ENCODE data around the gene SMAD2. TPM values are rescaled to one million over a fixed set of nuclear protein-coding genes. Genes with fewer than 3 reads are reported as not detected.

The SMAD2 gene
- total and polyA plus RNA-seq, 9 of the 15 experiments (the other 6 are each of a cell fraction or from before 2014, with no cell fraction given): 9.2 to 49.6 (median 33.7) TPM

- H3K9me3 ChIP-seq (replicated peaks; ENCODE audit: control insufficient read depth, insufficient read depth, low read depth, low read length): no peaks in the 10 kb centered on the region
- H4K20me1 ChIP-seq (replicated peaks; ENCODE audit: control insufficient read depth, insufficient read depth, low read length): 0 out of 2 replicates have a peak, but pooled peaks cover under 1% of the 10 kb centered on the region
- POLR2A ChIA-PET: interaction anchor here (0.9 to 1.2 kb wide), 2 partner anchors 15 to 32 kb away, joined by 3 to 4 read pairs; no protein-coding TSS in a partner anchor
- CTCF ChIA-PET (ENCODE audit: low intra/inter-chr PET ratio): no interaction called here
- no peaks in the 10 kb centered on the region for H3K27me3 ChIP-seq (ENCODE audit: control insufficient read depth in 2 of 2, insufficient read depth in 2 of 2, low read length in 2 of 2)
- ATAC-seq (peak; percentile 75), FAIRE-seq (peak; percentile 67), DNase-seq (ENCODE audit: extremely low read depth in 1 of 4, low spot score in 3 of 4) (peak in 2 of 4 experiments; percentile 17 to 57)
- intact Hi-C loops (cut with micrococcal nuclease): no loop called here
- peak overlapping the region; percentile 44 for H3K4me2 ChIP-seq (ENCODE audit: insufficient read depth, low read length)
- in situ Hi-C loops (cut with MboI): no loop called here
- peaks cover 5 to 17% of the 10 kb centered on the region in 2 experiments; a peak in 4 of 5 replicates for H3K4me1 ChIP-seq (replicated peaks in 1 of 2; ENCODE audit: control insufficient read depth in 2 of 2, insufficient read depth in 2 of 2, low read length in 2 of 2)
- no peak overlapping the region for H2AFZ ChIP-seq (ENCODE audit: low read depth, low read length)
- H3K4me3 ChIP-seq: no peak overlapping the region
- no peak overlapping the region for H3K9ac ChIP-seq (ENCODE audit: insufficient read depth in 1 of 2, low read depth in 2 of 2, low read length in 2 of 2)
- H3K27ac ChIP-seq (ENCODE audit: extremely low read depth, low read depth, low read length): peak overlapping the region; percentile 17; the same call in 2 of the 3 replicates
- peaks cover 8% of the 10 kb centered on the region; the same call in 1 of the 3 replicates for H3K36me3 ChIP-seq (ENCODE audit: control insufficient read depth, insufficient read depth, low read length)
- WGBS (ENCODE audit: insufficient coverage, low coverage, missing lambda C conversion rate): 29% methylated on average over 7 of the region's 9 CpGs
- no peaks in the 10 kb centered on the region for H3K9me1 ChIP-seq (ENCODE audit: control insufficient read depth, insufficient read depth, low read length)
- no TSS peak for BruUV-seq (replicated peaks)
- peaks cover 54% of the 10 kb centered on the region for H3K79me2 ChIP-seq (ENCODE audit: control insufficient read depth, insufficient read depth, low read length)
- TF ChIP-seq ARID3B (CRISPR knock-in tag; IDR thresholded peaks at IDR 0.05; ENCODE audit: borderline replicate concordance) (no peak), BDP1 (IDR thresholded peaks at IDR 0.05; ENCODE audit: insufficient read depth, insufficient read length) (no peak), NFXL1 (CRISPR knock-in tag; IDR thresholded peaks at IDR 0.05) (no peak), ARID4B (CRISPR knock-in tag; IDR thresholded peaks at IDR 0.05) (no peak), MEF2A (IDR thresholded peaks at IDR 0.05; ENCODE audit: control insufficient read depth, low read depth, low read length) (peak; percentile 59; the same call in 1 of the 2 replicates), TEAD4 (IDR thresholded peaks at IDR 0.05; ENCODE audit: low read length) (0 out of 2 replicates have a peak, but pooled peaks have one; percentile 44), TEAD4 (CRISPR knock-in tag; IDR thresholded peaks at IDR 0.05; ENCODE audit: borderline replicate concordance) (no peak), POLR2AphosphoS5 (IDR thresholded peaks at IDR 0.05; ENCODE audit: control insufficient read depth, insufficient read depth, low read depth, low read length) (peak; percentile 24; the same call in 1 of the 2 replicates), CEBPZ (IDR thresholded peaks at IDR 0.05; ENCODE audit: borderline replicate concordance, low read depth, low read length) (no peak), PHF20 (IDR thresholded peaks at IDR 0.05; ENCODE audit: partially characterized antibody) (no peak), BRF1 (IDR thresholded peaks at IDR 0.05; ENCODE audit: borderline replicate concordance, extremely low read depth, insufficient read length) (no peak)
Observed at GRCh38 chr18:47893939-47894699, 36.3 kb downstream of the SMAD2 start.
